ENCODE measurements around the gene TTC38.

TTC38 gene

GRCh38 chr22:46226577-46226976 is 41.2 kb upstream of the TTC38 start:
- Histone ChIP-seq H3K36me3 (ENCODE audit: insufficient read depth, low read length) (peaks cover 22% of the 10 kb centered on the region; the same call in 1 of the 2 replicates), H2AFZ (ENCODE audit: low read length) (no peak overlapping the region), H3K9me3 (ENCODE audit: insufficient read depth, low read depth, low read length) (no peaks in the 10 kb centered on the region), H3K4me3 (ENCODE audit: low read length, poor library complexity, severe bottlenecking) (no peak overlapping the region), H3K4me2 (ENCODE audit: low read depth, low read length, poor library complexity, severe bottlenecking) (no peak overlapping the region), H3K4me1 (ENCODE audit: insufficient read depth, low read length, poor library complexity, severe bottlenecking) (peaks cover 14% of the 10 kb centered on the region), H3K79me2 (ENCODE audit: insufficient read depth, low read length) (no peaks in the 10 kb centered on the region), H3K9ac (ENCODE audit: low read depth, low read length, poor library complexity, severe bottlenecking) (no peak overlapping the region), H3K27me3 (ENCODE audit: insufficient read depth, low read length, poor library complexity, severe bottlenecking) (no peaks in the 10 kb centered on the region), H4K20me1 (ENCODE audit: insufficient read depth, low read length, poor library complexity, severe bottlenecking) (no peaks in the 10 kb centered on the region), H3K9me2 (replicated peaks; ENCODE audit: low read depth, low read length) (no peaks in the 10 kb centered on the region), H3F3A (ENCODE audit: low read depth) (no peaks in the 10 kb centered on the region; the same call in 1 of the 2 replicates)
- TF ChIP-seq CTCF (conservative IDR thresholded peaks at IDR 0.05; ENCODE audit: low read length) (no peak), EZH2phosphoT487 (IDR thresholded peaks at IDR 0.05; ENCODE audit: borderline replicate concordance) (no peak)

- H4K20me1 ChIP-seq (ENCODE audit: insufficient read depth, low read length, poor library complexity, severe bottlenecking), result no peaks in the 10 kb centered on the region
- H3K4me2 ChIP-seq (ENCODE audit: low read depth, low read length, poor library complexity, severe bottlenecking), result no peak overlapping the region
- peaks cover 1% of the 10 kb centered on the region; the same call in 1 of the 2 replicates for H3K79me2 ChIP-seq (ENCODE audit: insufficient read depth, low read length)
- H3K4me3 ChIP-seq (ENCODE audit: low read length, poor library complexity, severe bottlenecking), result no peak overlapping the region
- no peaks in the 10 kb centered on the region; the same call in 1 of the 2 replicates for H3F3A ChIP-seq (ENCODE audit: low read depth)
- H3K4me1 ChIP-seq (ENCODE audit: insufficient read depth, low read length, poor library complexity, severe bottlenecking), result peaks cover 32% of the 10 kb centered on the region
- TF ChIP-seq EZH2phosphoT487 (IDR thresholded peaks at IDR 0.05; ENCODE audit: borderline replicate concordance) (no peak), CTCF (conservative IDR thresholded peaks at IDR 0.05; ENCODE audit: low read length) (no peak)
- peaks cover 16% of the 10 kb centered on the region; the same call in 1 of the 2 replicates for H3K36me3 ChIP-seq (ENCODE audit: insufficient read depth, low read length)
- H3K27me3 ChIP-seq (ENCODE audit: insufficient read depth, low read length, poor library complexity, severe bottlenecking), result no peaks in the 10 kb centered on the region
- H3K9ac ChIP-seq (ENCODE audit: low read depth, low read length, poor library complexity, severe bottlenecking), result no peak overlapping the region
- no peaks in the 10 kb centered on the region for H3K9me3 ChIP-seq (ENCODE audit: insufficient read depth, low read depth, low read length)
- no peaks in the 10 kb centered on the region for H3K9me2 ChIP-seq (replicated peaks; ENCODE audit: low read depth, low read length)
- H2AFZ ChIP-seq (ENCODE audit: low read length), result no peak overlapping the region
These were observed 38.1 kb upstream of the TTC38 start for GRCh38 chr22:46229701-46230100.

- H3K36me3 ChIP-seq (ENCODE audit: insufficient read depth, low read length), result peaks cover 18% of the 10 kb centered on the region; the same call in 1 of the 2 replicates
- TF ChIP-seq EZH2phosphoT487 (IDR thresholded peaks at IDR 0.05; ENCODE audit: borderline replicate concordance) (no peak), CTCF (conservative IDR thresholded peaks at IDR 0.05; ENCODE audit: low read length) (no peak)
These were observed 37.4 kb upstream of the TTC38 start for GRCh38 chr22:46230262-46230901.

More at GRCh38 chr22:46230262-46230901, 37.4 kb upstream of the TTC38 start:
- Histone ChIP-seq H3K4me3 (ENCODE audit: low read length, poor library complexity, severe bottlenecking) (no peak overlapping the region), H3K9me2 (replicated peaks; ENCODE audit: low read depth, low read length) (no peaks in the 10 kb centered on the region), H3K79me2 (ENCODE audit: insufficient read depth, low read length) (peaks cover 7% of the 10 kb centered on the region; the same call in 1 of the 2 replicates), H3K4me2 (ENCODE audit: low read depth, low read length, poor library complexity, severe bottlenecking) (peak overlapping the region; percentile 38), H3F3A (ENCODE audit: low read depth) (no peaks in the 10 kb centered on the region; the same call in 1 of the 2 replicates), H3K9me3 (ENCODE audit: insufficient read depth, low read depth, low read length) (no peaks in the 10 kb centered on the region), H4K20me1 (ENCODE audit: insufficient read depth, low read length, poor library complexity, severe bottlenecking) (no peaks in the 10 kb centered on the region), H3K4me1 (ENCODE audit: insufficient read depth, low read length, poor library complexity, severe bottlenecking) (peaks cover 39% of the 10 kb centered on the region), H3K27me3 (ENCODE audit: insufficient read depth, low read length, poor library complexity, severe bottlenecking) (no peaks in the 10 kb centered on the region), H3K9ac (ENCODE audit: low read depth, low read length, poor library complexity, severe bottlenecking) (peak overlapping the region; percentile 27), H2AFZ (ENCODE audit: low read length) (no peak overlapping the region)
